HG03108 (cell line): ENCODE data around the gene EBF3.

Experiments
- ATAC-seq: cut with Tn5 transposase; IDR thresholded peaks from one replicate; pipeline ENCODE4 v1.9.1; 2021; ENCODE audit warnings: moderate library complexity; ENCODE audit not compliant: unreplicated experiment

EBF3 gene

DNA sequence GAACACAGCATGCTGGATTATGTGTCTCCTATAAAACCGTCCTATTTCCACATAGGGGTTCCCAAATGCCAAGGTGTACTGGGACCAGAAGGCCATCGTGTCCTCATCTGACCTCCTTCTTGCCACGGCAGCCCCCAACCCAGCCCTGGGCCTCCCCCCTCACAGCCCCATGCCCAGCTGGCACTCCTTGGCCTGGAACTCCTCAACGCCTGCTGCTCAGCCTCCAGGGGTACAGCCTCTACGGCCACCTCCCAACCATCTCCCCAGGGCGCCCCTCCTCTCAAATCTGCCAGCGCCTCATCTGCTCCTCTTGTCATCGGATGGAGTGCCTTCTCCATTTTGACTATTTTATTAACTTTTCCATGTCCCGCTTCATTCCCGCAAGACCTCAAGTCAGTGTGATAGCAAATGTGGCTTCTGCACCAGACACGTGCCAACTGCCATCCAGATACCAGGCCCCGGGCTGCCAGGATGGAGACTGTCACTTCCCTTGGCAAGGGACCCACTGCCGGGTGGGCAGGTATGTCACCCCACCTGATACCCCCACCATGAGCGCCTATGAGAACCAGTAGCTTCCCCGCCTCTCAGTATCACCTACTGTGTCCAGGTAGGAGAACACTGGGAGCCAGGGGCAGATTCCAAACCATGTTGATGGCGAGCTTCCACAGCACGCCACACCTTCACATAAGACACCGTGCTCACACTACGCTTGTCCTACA is 106.7 kb downstream of the EBF3 start:
- no peak for ATAC-seq

GRCh38 chr10:129855836-129856563 is 108.1 kb downstream of the EBF3 start:
- no peak for ATAC-seq

DNA sequence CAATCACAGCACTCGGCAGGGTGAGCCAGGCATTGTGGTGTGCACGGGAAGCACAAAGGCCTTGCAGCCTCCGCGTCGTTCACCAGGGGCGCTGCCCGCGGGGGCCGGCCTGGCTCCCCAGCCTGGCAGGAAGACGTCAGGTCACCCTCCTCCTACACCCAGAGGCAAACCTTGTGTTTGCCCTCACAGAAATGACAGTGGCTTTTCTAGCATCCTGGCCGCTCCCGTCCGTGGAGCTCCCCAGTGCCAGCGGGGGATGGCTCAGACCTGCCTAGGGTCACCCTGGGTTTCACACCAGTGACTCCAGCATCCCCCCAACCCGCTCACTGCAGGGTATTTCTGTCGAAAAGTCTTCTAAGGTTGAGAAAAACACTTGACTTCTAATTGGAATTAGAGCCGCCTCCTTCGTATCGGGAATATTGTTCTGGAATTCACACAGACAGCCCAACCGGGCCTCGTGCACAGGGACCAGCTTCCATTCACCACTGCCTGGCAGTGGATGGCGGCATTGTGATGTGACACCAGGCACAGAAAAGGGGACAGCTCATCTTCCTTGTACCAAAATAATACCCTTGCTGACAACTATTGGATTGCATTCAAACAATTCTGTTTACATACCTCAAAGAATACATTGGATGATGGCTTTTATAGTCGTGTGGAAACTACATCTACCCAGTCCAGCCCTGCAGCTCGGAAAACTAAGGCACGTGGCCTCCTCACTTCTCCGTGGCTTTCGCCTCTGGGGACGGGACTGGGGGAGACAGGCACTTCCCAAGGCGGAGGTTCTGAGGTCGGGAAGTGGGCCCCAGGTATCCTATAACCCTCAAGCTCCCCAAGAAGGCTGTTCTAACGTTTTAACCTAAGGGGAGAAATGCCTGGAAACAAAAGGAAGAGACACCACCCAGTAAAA is 109.0 kb downstream of the EBF3 start:
- no peak for ATAC-seq

DNA sequence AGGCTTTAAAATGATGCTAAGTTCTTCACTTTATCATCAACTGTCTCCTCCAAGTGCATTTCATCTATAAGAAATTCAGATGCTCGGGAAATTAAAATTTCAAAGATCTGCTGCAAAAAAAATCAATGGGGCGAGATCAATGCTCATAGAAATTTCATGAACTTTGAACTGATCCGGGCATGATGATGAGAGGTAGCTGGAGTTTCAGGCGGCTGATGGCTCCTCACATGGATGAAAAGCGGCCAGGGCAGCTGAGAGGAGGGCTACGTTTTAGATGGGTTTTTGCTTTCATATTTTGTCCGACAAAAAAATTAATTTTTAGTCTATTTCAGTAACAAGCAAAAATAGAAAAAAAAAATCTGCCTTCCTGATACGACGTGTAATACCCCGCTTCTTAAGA is 109.9 kb downstream of the EBF3 start:
- ATAC-seq = no peak

GRCh38 chr10:129853562-129853903 is 110.5 kb downstream of the EBF3 start:
- ATAC-seq = no peak

- no peak for ATAC-seq
Observed at GRCh38 chr10:129852829-129853561, 111.1 kb downstream of the EBF3 start.

DNA sequence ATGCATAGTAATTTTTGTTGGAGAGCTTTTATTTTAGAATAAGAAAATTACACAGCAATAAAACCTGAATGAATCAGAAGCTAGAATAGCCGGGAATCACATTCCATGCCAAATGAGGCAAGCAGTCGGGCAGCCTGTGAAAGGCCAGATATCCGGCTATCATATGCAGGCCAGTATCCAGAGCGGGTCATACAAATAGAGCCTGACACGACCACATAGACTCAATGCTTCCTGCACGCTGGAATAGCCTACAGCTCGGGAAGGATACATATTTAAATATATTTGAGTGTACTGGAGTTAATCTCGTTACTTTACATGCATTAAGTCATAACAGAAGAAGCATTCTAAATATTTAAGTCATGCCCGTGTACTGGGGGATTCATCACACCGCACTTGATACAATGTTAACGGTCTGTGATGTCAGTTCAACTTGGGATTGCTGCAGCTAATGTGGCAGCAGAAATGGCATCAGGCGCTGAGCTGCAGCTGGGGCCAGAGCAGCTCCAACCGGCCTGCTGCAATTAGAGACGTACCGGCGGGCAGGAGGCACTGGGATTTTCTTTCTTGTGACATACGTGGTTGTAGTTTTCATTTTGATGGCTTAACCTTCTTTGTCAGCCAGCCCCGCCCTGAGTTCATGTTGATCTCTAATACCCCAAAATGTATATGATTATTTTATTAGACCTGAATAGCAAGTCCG is 112.0 kb downstream of the EBF3 start:
- ATAC-seq = no peak

DNA sequence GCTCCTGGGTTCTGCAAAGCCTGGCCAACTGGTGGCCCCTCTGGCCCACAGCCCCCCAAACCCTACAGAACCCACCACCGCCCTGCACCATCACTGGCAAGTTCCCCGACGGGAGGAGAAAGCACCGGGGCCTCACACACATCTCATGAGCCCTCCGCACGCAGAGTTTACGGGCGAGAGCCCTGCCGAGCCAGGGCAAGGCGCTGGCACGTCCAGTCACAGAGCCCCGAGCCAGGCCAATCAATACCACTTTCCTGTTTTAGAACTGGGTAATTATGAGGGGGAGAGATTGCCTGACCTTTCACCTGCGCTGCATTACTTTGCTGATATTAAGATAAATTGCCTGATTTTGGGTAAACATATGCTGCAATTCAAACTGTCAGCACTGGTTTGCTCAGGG is 113.3 kb downstream of the EBF3 start:
- no peak for ATAC-seq

- ATAC-seq = no peak
Observed at GRCh38 chr10:129850316-129850715, 113.8 kb downstream of the EBF3 start.

DNA sequence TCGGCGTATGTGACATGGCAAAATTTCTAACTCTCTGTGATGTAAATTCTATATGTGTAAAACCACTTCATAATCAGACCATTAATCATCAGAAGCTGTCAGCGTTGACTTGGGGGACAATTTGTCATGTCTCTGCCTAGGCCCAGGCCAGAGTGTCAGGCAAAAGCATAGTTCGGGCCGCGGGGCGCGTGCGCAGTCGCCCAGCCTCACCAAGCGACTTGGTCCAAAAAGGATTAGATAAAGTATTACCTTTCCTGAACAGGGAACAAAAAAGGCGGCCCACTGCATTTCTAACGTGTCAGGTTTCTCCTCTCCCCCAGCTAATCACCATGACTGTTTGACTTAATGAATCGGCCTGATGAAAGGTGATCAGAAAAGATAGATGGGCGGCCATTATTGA is 114.2 kb downstream of the EBF3 start:
- no peak for ATAC-seq

- ATAC-seq = no peak
Observed at GRCh38 chr10:129849452-129849750, 114.7 kb downstream of the EBF3 start.

DNA sequence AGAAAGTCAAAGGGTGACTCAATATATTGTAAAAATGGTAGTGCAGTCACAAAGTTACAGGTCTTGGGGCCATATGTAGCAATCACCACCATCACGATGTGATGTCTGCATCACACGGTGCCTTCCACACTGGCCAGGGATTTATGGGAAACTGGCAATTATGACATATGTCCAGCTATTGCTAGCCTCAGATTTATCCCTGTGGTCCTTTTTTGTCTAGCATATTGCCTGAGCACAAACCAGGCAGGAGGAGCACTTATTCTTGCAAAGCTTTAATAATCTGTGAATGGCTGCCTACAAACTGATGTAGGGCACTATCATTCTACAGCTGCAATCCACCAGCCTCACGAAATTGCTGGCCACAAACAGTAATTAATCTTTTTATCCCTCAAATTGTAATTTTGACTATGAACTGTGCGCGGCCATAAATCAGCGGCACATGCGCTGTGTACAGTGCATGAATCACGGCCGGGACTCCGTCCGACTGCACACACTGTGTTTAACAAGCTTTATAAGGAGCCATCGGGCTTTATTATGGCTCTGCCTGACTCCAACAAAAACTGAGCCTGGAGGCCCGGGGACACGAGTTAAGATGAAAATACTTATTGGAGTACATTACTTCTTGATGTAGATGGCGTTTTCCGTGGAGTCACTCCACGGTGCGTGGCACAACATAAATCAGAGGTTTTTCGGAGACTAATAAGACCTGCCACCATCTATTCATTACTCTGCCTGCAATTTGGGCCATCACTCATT is 115.2 kb downstream of the EBF3 start:
- no peak for ATAC-seq

GRCh38 chr10:129847741-129848483 is 116.2 kb downstream of the EBF3 start:
- ATAC-seq = no peak

DNA sequence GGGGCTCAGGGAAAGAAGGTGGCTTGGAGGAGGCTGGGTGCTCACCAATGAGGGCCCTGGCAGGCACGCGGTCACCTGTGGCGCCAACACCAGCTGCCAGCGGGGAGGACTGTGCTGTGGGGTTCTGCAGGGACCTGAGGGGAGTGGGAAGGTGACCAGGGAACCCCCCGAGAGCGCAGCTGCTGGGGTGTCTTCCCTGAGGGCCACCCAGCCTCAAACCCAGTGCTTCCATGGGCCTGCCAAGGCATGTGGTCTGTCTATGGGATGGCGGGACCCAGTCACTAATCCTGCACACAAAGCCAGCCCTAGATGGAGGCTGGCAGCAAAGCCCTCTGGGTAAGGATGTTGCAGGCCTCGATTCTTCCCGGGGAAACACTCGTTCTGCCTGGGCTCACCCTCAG is 117.1 kb downstream of the EBF3 start:
- ATAC-seq = no peak

DNA sequence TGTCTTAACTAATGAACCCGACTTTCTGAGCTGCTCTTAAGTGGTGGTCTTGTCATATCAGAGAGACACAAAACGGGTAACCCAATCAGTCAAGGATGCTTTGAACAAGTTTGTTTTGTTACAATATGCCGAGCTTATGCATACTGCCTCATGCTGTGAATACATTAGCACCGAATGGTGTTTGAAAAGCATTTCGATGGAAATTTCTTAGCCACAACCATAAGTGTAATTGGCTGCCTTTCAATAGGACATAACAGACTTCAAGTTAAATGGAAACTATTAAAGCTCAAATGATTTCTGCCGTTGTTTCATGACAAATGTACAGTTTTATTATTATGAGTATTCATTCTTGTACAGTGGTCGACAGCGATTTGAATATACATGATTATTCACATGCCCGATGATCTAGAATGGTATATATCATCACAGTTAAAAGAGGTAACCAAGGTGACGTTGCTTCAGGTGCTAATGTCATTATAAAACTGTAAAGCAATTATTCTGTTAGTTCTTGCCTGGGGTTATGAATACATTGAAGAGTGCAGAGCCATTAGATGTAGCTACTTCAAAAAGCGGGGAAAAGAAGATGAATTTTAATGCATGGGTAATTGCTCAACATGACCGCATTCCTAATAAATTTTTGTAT is 118.8 kb downstream of the EBF3 start:
- no peak for ATAC-seq

- no peak for ATAC-seq
Observed at GRCh38 chr10:129844216-129844766, 119.8 kb downstream of the EBF3 start.

- ATAC-seq = no peak
Observed at GRCh38 chr10:129843702-129844101, 120.4 kb downstream of the EBF3 start.

- no peak for ATAC-seq
Observed at GRCh38 chr10:129843131-129843541, 120.9 kb downstream of the EBF3 start.
